ENCODE data around the gene RNASE12. TPM values are rescaled to one million over a fixed set of nuclear protein-coding genes. Genes with fewer than 3 reads are reported as not detected.
A peak's percentile ranks its signal among the peaks of the same experiment; 100 is the strongest.

Gene RNASE12
- total RNA-seq, 2 donors from 2014 or later = not detected

- Histone ChIP-seq H3K4me3 (peak overlapping the region; percentile 23), H3K9me3 (no peaks in the 10 kb centered on the region), H3K9ac (ENCODE audit: low read depth in 2 of 2, low read length in 2 of 2) (peak overlapping the region in 1 of 2 donors; percentile 16), H3K36me3 (no peaks in the 10 kb centered on the region), H3K27ac (no peak overlapping the region), H3K27me3 (no peaks in the 10 kb centered on the region), H3K4me1 (peaks cover 4% of the 10 kb centered on the region)
- peak; percentile 72 for DNase-seq
- TF ChIP-seq, protein P1, sequence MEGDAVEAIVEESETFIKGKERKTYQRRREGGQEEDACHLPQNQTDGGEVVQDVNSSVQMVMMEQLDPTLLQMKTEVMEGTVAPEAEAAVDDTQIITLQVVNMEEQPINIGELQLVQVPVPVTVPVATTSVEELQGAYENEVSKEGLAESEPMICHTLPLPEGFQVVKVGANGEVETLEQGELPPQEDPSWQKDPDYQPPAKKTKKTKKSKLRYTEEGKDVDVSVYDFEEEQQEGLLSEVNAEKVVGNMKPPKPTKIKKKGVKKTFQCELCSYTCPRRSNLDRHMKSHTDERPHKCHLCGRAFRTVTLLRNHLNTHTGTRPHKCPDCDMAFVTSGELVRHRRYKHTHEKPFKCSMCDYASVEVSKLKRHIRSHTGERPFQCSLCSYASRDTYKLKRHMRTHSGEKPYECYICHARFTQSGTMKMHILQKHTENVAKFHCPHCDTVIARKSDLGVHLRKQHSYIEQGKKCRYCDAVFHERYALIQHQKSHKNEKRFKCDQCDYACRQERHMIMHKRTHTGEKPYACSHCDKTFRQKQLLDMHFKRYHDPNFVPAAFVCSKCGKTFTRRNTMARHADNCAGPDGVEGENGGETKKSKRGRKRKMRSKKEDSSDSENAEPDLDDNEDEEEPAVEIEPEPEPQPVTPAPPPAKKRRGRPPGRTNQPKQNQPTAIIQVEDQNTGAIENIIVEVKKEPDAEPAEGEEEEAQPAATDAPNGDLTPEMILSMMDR (IDR thresholded peaks at IDR 0.05) = no peak
- intact Hi-C loops (cut with DNase I) = no loop called here
Observed at GRCh38 chr14:20630340-20631022, 39.3 kb upstream of the RNASE12 start.

- Histone ChIP-seq H3K4me3 (no peak overlapping the region), H3K27me3 (no peaks in the 10 kb centered on the region), H3K9me3 (no peaks in the 10 kb centered on the region), H3K36me3 (no peaks in the 10 kb centered on the region), H3K4me1 (peaks cover 9% of the 10 kb centered on the region), H3K27ac (no peak overlapping the region), H3K9ac (ENCODE audit: low read depth in 2 of 2, low read length in 2 of 2) (no peak overlapping the region)
- intact Hi-C loops (cut with DNase I) = no loop called here
- no peak for DNase-seq
- TF ChIP-seq, protein P1 (IDR thresholded peaks at IDR 0.05) = no peak
Observed at GRCh38 chr14:20628063-20628854, 37.1 kb upstream of the RNASE12 start.

DNA sequence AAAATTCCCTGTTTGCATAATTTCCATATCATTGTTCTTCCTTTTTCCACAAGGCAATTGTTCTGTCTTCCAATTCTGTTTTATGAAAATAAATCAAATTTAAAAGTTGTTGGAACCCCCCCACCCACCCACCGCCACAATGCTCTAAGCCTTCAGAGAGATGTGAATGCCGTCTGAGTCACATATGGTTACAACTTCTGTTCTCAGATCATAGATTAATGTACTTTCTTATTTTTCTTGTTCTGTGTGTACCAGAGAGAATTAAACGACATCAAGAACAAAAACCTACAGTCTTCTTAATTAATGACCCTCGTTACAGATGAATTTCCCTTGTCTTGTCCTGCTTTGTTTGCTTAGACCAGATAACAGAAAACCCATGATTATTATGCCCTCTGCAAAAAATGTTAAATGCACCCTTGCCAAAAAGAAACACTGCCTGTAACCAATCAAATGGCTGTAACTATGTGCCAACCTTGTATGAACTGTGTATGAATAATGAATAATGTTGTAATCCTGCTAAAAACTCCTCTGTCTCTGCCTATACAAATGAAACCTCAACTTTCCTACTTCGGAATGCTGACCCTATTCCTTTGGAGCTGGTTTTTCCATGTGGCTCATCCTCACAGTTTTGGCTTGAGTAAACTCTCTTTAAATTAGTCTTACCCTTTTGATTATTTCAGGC lies 36.3 kb upstream of the RNASE12 start:
- TF ChIP-seq, protein P1 (IDR thresholded peaks at IDR 0.05) = no peak
- Histone ChIP-seq H3K9ac (ENCODE audit: low read depth in 2 of 2, low read length in 2 of 2) (no peak overlapping the region), H3K4me1 (peaks cover 9% of the 10 kb centered on the region), H3K27me3 (no peaks in the 10 kb centered on the region), H3K36me3 (no peaks in the 10 kb centered on the region), H3K9me3 (no peaks in the 10 kb centered on the region), H3K4me3 (no peak overlapping the region), H3K27ac (no peak overlapping the region)
- intact Hi-C loops (cut with DNase I) = no loop called here
- no peak for DNase-seq

- Histone ChIP-seq H3K27me3 (no peaks in the 10 kb centered on the region), H3K36me3 (no peaks in the 10 kb centered on the region), H3K9me3 (no peaks in the 10 kb centered on the region), H3K4me3 (no peak overlapping the region), H3K9ac (ENCODE audit: low read depth in 2 of 2, low read length in 2 of 2) (peak overlapping the region in 1 of 2 donors; percentile 4), H3K27ac (no peak overlapping the region), H3K4me1 (peaks cover 4% of the 10 kb centered on the region)
- TF ChIP-seq, protein P1 (IDR thresholded peaks at IDR 0.05) = no peak
- intact Hi-C loops (cut with DNase I) = no loop called here
- no peak for DNase-seq
Observed at GRCh38 chr14:20626274-20626673, 35.1 kb upstream of the RNASE12 start.

- no peak overlapping the region for H3K4me3 ChIP-seq
- H3K9me3 ChIP-seq = no peaks in the 10 kb centered on the region
- H3K36me3 ChIP-seq = no peaks in the 10 kb centered on the region
- peak overlapping the region in 1 of 2 donors; percentile 51 for H3K9ac ChIP-seq (ENCODE audit: low read depth in 2 of 2, low read length in 2 of 2)
- intact Hi-C loops (cut with DNase I) = no loop called here
- peaks cover 4% of the 10 kb centered on the region for H3K4me1 ChIP-seq
- TF ChIP-seq, protein P1 (IDR thresholded peaks at IDR 0.05) = no peak
- H3K27ac ChIP-seq = peak overlapping the region; percentile 42
- H3K27me3 ChIP-seq = no peaks in the 10 kb centered on the region
- DNase-seq = peak; percentile 86
Observed at GRCh38 chr14:20624495-20625070, 33.4 kb upstream of the RNASE12 start.

All from colonic mucosa (tissue), 4 donors.